CD4-positive, alpha-beta T cell treated with Interleukin-21 for 1 hour (primary cell): ENCODE results near the gene MAP3K13.
"Not testable (repeated sequence)": the region's sequence is repeated elsewhere in the genome, so short reads cannot be mapped to it uniquely, and the experiment has no call there.

Source experiments
- DNase-seq: peaks from one replicate; pipeline ENCODE4 v3.0.0-alpha.2; 2020

Gene MAP3K13

GRCh38 chr3:185342459-185343174, 20.3 kb upstream of the MAP3K13 start:
- DNase-seq: no peak

- DNase-seq: no peak
These were observed 15.5 kb upstream of the MAP3K13 start for GRCh38 chr3:185347399-185347798.

- DNase-seq: no peak
These were observed 12.1 kb upstream of the MAP3K13 start for GRCh38 chr3:185350841-185351240.

GRCh38 chr3:185351396-185351795, 11.5 kb upstream of the MAP3K13 start:
- no peak for DNase-seq

- no peak for DNase-seq
These were observed 9.7 kb upstream of the MAP3K13 start for GRCh38 chr3:185353225-185353624.

- DNase-seq: peak; percentile 61
These were observed 8.9 kb upstream of the MAP3K13 start for GRCh38 chr3:185353823-185354614.

- no peak for DNase-seq
These were observed 6.4 kb upstream of the MAP3K13 start for GRCh38 chr3:185356499-185356898.

- no peak for DNase-seq
These were observed 1.0 kb upstream of the MAP3K13 start for GRCh38 chr3:185361920-185362319.

GRCh38 chr3:185363662-185364203, 797 bp downstream of the MAP3K13 start:
- DNase-seq: no peak

GRCh38 chr3:185365291-185366073, 2.5 kb downstream of the MAP3K13 start:
- no peak for DNase-seq

GRCh38 chr3:185366074-185366335, 3.1 kb downstream of the MAP3K13 start:
- no peak for DNase-seq

GRCh38 chr3:185366913-185367312, 4.0 kb downstream of the MAP3K13 start:
- DNase-seq: no peak

- DNase-seq: not testable (repeated sequence)
These were observed 7.4 kb downstream of the MAP3K13 start for GRCh38 chr3:185370349-185370748.

GRCh38 chr3:185371306-185372074, 8.6 kb downstream of the MAP3K13 start:
- no peak for DNase-seq

- DNase-seq: no peak
These were observed 18.6 kb downstream of the MAP3K13 start for GRCh38 chr3:185381320-185382058.

GRCh38 chr3:185382154-185382553, 19.2 kb downstream of the MAP3K13 start:
- no peak for DNase-seq

GRCh38 chr3:185386515-185386914, 23.6 kb downstream of the MAP3K13 start:
- not testable (repeated sequence) for DNase-seq

GRCh38 chr3:185387646-185388045, 24.7 kb downstream of the MAP3K13 start:
- DNase-seq: no peak

GRCh38 chr3:185393055-185393454, 30.1 kb downstream of the MAP3K13 start:
- DNase-seq: no peak

GRCh38 chr3:185397676-185398075, 34.7 kb downstream of the MAP3K13 start:
- no peak for DNase-seq

GRCh38 chr3:185399737-185400667, 37.1 kb downstream of the MAP3K13 start:
- no peak for DNase-seq
